CD4-positive, alpha-beta T cell (primary cell): ENCODE data around the gene OSBPL5. TPM values are rescaled to one million over a fixed set of nuclear protein-coding genes. Genes with fewer than 3 reads are reported as not detected.
A peak's percentile ranks its signal among the peaks of the same experiment; 100 is the strongest.
"Not testable (repeated sequence)": the region's sequence is repeated elsewhere in the genome, so short reads cannot be mapped to it uniquely, and the experiment has no call there.

Experiments used
- ATAC-seq: fragments of 200-7000 bp; cut with Tn5 transposase; one replicate; pipeline ENCODE4 v1.10.0; 2022; ENCODE audit warnings: mild to moderate bottlenecking; ENCODE audit not compliant: poor library complexity
- CTCF ChIA-PET: fragments of 350-600 bp; sonication (Branson Sonifier 250); formaldehyde crosslinking; loops from one replicate; lab custom pipeline; 2021; ENCODE audit warnings: antibody characterized with exemption, inconsistent platforms; lab: Charles Lee
- POLR2A ChIA-PET: fragments of 350-600 bp; sonication (Branson Sonifier 250); formaldehyde crosslinking; loops from one replicate; lab custom pipeline; 2021; ENCODE audit warnings: antibody characterized with exemption, inconsistent platforms; lab: Charles Lee
- DNase-seq, 14 experiments: peaks; one replicate each; pipeline ENCODE4 v3.0.0-alpha.2; 2013 to 2020; ENCODE audit warnings: mixed read lengths in 2 of 14
- H3K27ac ChIP-seq, 2 donors: one replicate each; pipeline versions ENCODE4 v1.5.1 to v1.7.0; 2013; ENCODE audit warnings: low read length in 2 of 2, low read depth in 1 of 2, mild to moderate bottlenecking in 1 of 2
- H3K27me3 ChIP-seq, 2 experiments: 1 replicate in 1 of 2; 2 replicates in 1 of 2; pipeline versions ENCODE4 v1.6.1 to v1.7.0; 2013; ENCODE audit warnings: low read length in 2 of 2, control low read depth in 1 of 2, mild to moderate bottlenecking in 1 of 2, moderate library complexity in 1 of 2; ENCODE audit not compliant: insufficient read depth in 2 of 2, control insufficient read depth in 1 of 2
- H3K36me3 ChIP-seq: one replicate; pipeline ENCODE4 v1.6.1; 2013; ENCODE audit warnings: low read length, control low read depth; ENCODE audit not compliant: insufficient read depth
- H3K4me1 ChIP-seq: one replicate; pipeline ENCODE4 v1.6.1; 2013; ENCODE audit warnings: low read length, control low read depth; ENCODE audit not compliant: insufficient read depth
- H3K4me3 ChIP-seq: one replicate; pipeline ENCODE4 v1.5.1; 2013; ENCODE audit warnings: mild to moderate bottlenecking, low read length, moderate library complexity
- H3K9me3 ChIP-seq, 2 experiments: 1 replicate in 1 of 2; 2 replicates in 1 of 2; pipeline versions ENCODE4 v1.6.1 to v1.7.0; 2013; ENCODE audit warnings: low read length in 2 of 2, mild to moderate bottlenecking in 2 of 2, control low read depth in 1 of 2, moderate library complexity in 1 of 2; ENCODE audit not compliant: control insufficient read depth in 1 of 2, insufficient read depth in 1 of 2
- H3K27ac Mint-ChIP-seq: one replicate; pipeline ENCODE4 v1.8.0; 2020; ENCODE audit warnings: mixed read lengths
- H3K27me3 Mint-ChIP-seq: one replicate; pipeline ENCODE4 v1.8.0; 2021; ENCODE audit warnings: mixed read lengths
- H3K36me3 Mint-ChIP-seq: one replicate; pipeline ENCODE4 v1.8.0; 2021; ENCODE audit warnings: low read depth, mixed read lengths
- H3K4me1 Mint-ChIP-seq: one replicate; pipeline ENCODE4 v1.8.0; 2021; ENCODE audit warnings: low read depth, mixed read lengths
- H3K4me3 Mint-ChIP-seq: one replicate; pipeline ENCODE4 v1.8.0; 2020; ENCODE audit warnings: mild to moderate bottlenecking, mixed read lengths
- H3K9me3 Mint-ChIP-seq: one replicate; pipeline ENCODE4 v1.8.0; 2020; ENCODE audit warnings: mixed read lengths
- CTCF ChIP-seq: fragments of 200-600 bp; IDR thresholded peaks from one replicate; pipeline ENCODE4 v1.8.0; 2022; ENCODE audit warnings: antibody characterized with exemption, mild to moderate bottlenecking
- intact Hi-C, 2 experiments: fragments of 100-400 bp; cut with DNase I in 1 of 2; cut with micrococcal nuclease in 1 of 2; formaldehyde crosslinking; loops; one replicate each; pipeline versions ENCODE4 v1.15.1 to v1.9.0; 2023 to 2025; cut with DNase I, micrococcal nuclease
- total RNA-seq, 174 experiments: library from RNA in 2 of 174; stranded (reverse) in 2 of 174; gene quantifications; one replicate each; pipeline ENCODE4 v1.2.3 and lab custom pipeline; 2021 to 2026

OSBPL5 gene
- total RNA-seq, 2 experiments from 2014 or later, result 6.7 to 9.1 TPM

GRCh38 chr11:3170756-3171650, 5.9 kb upstream of the OSBPL5 start:
- ChIA-PET CTCF (no interaction called here), POLR2A (interaction anchor here (0.6 kb wide), 1 partner anchor 717 kb away, joined by 4 read pairs; no protein-coding TSS in a partner anchor)
- no peaks in the 10 kb centered on the region for H3K36me3 ChIP-seq
- Mint-ChIP-seq H3K27ac (no peak overlapping the region), H3K9me3 (peaks cover 6% of the 10 kb centered on the region), H3K4me1 (peaks cover 20% of the 10 kb centered on the region), H3K27me3 (peaks cover 24% of the 10 kb centered on the region), H3K36me3 (no peaks in the 10 kb centered on the region), H3K4me3 (no peak overlapping the region)
- H3K4me1 ChIP-seq, result peaks cover 17% of the 10 kb centered on the region
- H3K9me3 ChIP-seq, result peaks cover 7 to 10% of the 10 kb centered on the region in 2 experiments
- no peak overlapping the region for H3K4me3 ChIP-seq
- peaks cover 24 to 25% of the 10 kb centered on the region in 2 experiments for H3K27me3 ChIP-seq
- no peak overlapping the region for H3K27ac ChIP-seq
- intact Hi-C loops, result no loop called here
- DNase-seq (no peak), ATAC-seq (no peak)
- no peak for TF ChIP-seq CTCF

GRCh38 chr11:3170044-3170755, 5.1 kb upstream of the OSBPL5 start:
- POLR2A ChIA-PET, result no interaction called here
- no peak for TF ChIP-seq CTCF

GRCh38 chr11:3169255-3170043, 4.3 kb upstream of the OSBPL5 start:
- Histone ChIP-seq H3K27me3 (peaks cover 26 to 28% of the 10 kb centered on the region in 2 experiments), H3K4me1 (peaks cover 26% of the 10 kb centered on the region), H3K9me3 (no peaks in the 10 kb centered on the region), H3K36me3 (no peaks in the 10 kb centered on the region), H3K27ac (no peak overlapping the region), H3K4me3 (peak overlapping the region; percentile 27)
- H3K27me3 Mint-ChIP-seq, result peaks cover 22% of the 10 kb centered on the region
- ChIA-PET POLR2A (no interaction called here), CTCF (no interaction called here)
- H3K27ac Mint-ChIP-seq, result no peak overlapping the region
- DNase-seq (peak in 2 of 14 experiments; percentile 20 to 23), ATAC-seq (no peak)
- no peaks in the 10 kb centered on the region for H3K9me3 Mint-ChIP-seq
- intact Hi-C loops, result loop anchor here in 1 of 2 experiments (10.0 kb wide), 1 partner anchor 55 kb away; no protein-coding TSS in a partner anchor
- peak overlapping the region; percentile 64 for H3K4me3 Mint-ChIP-seq
- H3K36me3 Mint-ChIP-seq, result no peaks in the 10 kb centered on the region
- no peak for TF ChIP-seq CTCF
- peaks cover 25% of the 10 kb centered on the region for H3K4me1 Mint-ChIP-seq

More at GRCh38 chr11:3170044-3170755, 5.1 kb upstream of the OSBPL5 start:
- no peak for ATAC-seq
- H3K9me3 Mint-ChIP-seq, result no peaks in the 10 kb centered on the region
- peaks cover 22% of the 10 kb centered on the region for H3K27me3 Mint-ChIP-seq
- H3K4me1 Mint-ChIP-seq, result peaks cover 25% of the 10 kb centered on the region
- no peak overlapping the region for H3K4me3 ChIP-seq
- H3K27ac ChIP-seq, result no peak overlapping the region
- H3K36me3 ChIP-seq, result no peaks in the 10 kb centered on the region
- intact Hi-C loops, result no loop called here
- H3K4me1 ChIP-seq, result peaks cover 23% of the 10 kb centered on the region
- CTCF ChIA-PET, result no interaction called here
- H3K36me3 Mint-ChIP-seq, result no peaks in the 10 kb centered on the region
- peaks cover 0 to 2% of the 10 kb centered on the region in 2 experiments for H3K9me3 ChIP-seq
- peak overlapping the region; percentile 64 for H3K4me3 Mint-ChIP-seq
- peaks cover 26 to 28% of the 10 kb centered on the region in 2 experiments for H3K27me3 ChIP-seq
- no peak overlapping the region for H3K27ac Mint-ChIP-seq
- no peak for DNase-seq

- POLR2A ChIA-PET, H3K27ac Mint-ChIP-seq, CTCF ChIA-PET, H3K36me3 Mint-ChIP-seq, H3K27ac ChIP-seq, DNase-seq, H3K9me3 ChIP-seq, H3K4me3 ChIP-seq, H3K9me3 Mint-ChIP-seq, ATAC-seq, H3K36me3 ChIP-seq: not testable (repeated sequence)
- intact Hi-C loops, result loop anchor here in 1 of 2 experiments (10.0 kb wide), 1 partner anchor 54 kb away; no protein-coding TSS in a partner anchor
- Mint-ChIP-seq H3K4me1 (peaks cover 28% of the 10 kb centered on the region), H3K4me3 (peak overlapping the region; percentile 64), H3K27me3 (peaks cover 22% of the 10 kb centered on the region)
- Histone ChIP-seq H3K27me3 (peaks cover 26 to 28% of the 10 kb centered on the region in 2 experiments), H3K4me1 (peaks cover 33% of the 10 kb centered on the region)
Measured at GRCh38 chr11:3168742-3169254, 3.7 kb upstream of the OSBPL5 start.
